ENCODE measurements around the gene NKD1.

NKD1 gene

GRCh38 chr16:50657241-50657640 is 109.0 kb downstream of the NKD1 start:
- DNase-seq, result no peak

GRCh38 chr16:50659806-50660205 is 111.6 kb downstream of the NKD1 start:
- DNase-seq, result no peak

- no peak for DNase-seq
Measured at GRCh38 chr16:50662306-50662940, 114.2 kb downstream of the NKD1 start.

GRCh38 chr16:50664270-50664669 is 116.1 kb downstream of the NKD1 start:
- DNase-seq, result no peak

- peak; percentile 56 for DNase-seq
Measured at GRCh38 chr16:50665128-50665878, 117.1 kb downstream of the NKD1 start.

DNA sequence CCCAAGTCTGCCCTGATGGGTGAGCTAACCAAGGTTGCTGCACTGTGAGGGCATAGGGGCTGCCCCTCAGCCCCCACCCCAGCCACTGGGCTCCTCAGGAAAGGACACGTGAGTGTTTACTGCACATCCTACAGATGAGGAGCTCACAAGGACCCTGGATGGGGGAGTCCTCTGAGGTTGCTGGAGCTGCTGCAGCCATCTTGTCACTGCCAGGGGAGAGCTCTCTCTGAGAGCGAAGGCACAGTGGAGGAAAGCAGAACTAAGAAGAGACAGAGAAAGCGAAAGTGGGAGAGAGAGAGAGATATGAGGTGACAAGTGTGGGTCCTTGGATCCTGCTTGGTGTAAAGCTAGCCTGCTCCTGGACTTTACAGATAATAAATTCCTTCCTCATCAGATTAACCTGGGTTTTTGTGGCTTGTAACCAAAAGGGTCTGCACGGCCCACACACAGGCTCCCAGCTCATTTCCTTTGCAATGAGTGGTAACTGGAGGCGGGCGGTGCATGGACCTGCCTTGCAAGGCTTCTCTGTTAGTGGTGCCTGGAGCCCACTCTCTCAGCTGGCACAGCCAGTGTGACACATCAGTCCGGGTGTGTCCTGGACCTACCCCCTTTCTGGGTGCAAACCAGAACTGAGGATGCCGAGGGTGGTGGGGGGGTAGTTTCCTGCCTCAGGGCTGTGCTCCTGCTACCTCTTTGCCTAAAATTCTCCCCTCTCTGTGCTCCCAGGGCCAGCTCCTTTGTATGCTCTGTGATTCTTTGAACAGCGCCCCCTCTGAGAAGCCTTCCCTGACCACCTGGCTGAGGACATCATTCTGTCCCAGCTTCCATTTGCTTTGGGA is 118.7 kb downstream of the NKD1 start:
- no peak for DNase-seq

DNA sequence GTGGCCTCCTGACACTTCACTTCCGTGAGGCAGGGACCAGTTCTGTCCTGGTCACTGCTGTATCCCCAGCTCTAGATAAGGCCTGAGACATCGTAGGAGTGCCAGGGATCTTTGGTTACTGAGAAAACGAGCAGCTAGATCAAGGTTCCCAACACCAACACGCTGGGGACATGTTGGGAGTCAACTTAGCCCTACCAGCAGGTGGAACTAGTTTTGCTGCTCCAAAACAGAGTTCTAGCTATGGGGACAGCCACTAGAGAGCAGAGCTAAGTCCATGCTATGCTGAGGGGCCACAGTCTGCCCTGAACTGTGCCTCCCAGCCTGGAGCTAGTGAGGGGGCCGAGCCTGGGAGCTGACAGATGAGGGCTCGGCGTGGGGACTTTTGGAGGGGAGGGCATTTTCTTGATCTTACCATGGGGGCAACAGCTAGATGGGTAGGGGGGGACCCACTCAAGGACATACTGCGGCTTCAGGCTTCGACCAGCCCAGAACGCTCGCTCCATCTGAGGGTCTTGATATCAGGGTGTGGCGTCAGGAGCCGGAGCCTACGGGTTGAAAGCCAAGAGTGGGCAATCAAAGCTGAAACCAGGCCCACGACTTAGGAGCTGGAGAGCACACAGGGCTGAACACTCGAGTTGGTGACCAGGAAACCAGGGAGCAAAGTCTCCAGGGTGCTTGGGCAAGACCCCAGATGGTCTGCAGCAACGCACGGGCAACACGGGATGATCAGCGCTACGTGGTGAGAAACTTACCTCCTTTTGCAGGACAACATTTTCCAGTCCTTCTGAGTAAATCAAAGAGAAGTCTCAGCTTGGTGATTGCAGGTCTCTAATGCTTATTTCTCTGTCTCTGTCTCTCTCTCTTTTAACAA is 119.5 kb downstream of the NKD1 start:
- no peak for DNase-seq

DNA sequence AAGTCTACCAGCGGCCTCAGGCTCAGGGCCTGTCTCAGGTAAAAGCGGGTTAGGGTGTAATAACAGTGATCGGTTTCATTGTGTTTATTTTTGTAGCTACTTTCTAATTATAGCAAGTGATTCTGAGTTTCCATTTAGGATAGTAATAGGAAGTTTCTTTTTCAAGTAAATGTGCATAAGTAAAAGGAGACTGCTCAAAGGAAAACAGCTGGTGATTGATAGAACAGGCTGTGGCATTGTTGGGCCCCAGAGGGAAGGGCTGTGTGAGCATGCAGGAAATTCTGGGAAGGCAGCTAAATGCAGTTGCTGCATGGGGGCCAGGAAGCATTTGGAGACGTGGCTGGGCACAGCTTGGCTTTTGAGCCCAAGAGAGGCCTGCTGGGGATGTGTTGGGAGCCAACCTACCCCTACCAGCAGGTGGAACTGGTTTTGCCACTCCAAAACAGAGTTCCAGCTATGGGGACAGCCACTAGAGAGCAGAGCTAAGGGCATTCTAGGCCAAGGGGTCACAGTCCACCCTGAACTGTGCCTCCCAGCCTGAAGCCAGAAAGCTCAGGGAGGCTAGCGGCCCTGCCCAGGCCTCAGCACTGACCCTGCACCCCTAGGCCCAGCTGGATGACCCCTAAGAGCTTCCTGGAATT is 120.3 kb downstream of the NKD1 start:
- no peak for DNase-seq

- no peak for DNase-seq
Measured at GRCh38 chr16:50669741-50670140, 121.5 kb downstream of the NKD1 start.

DNA sequence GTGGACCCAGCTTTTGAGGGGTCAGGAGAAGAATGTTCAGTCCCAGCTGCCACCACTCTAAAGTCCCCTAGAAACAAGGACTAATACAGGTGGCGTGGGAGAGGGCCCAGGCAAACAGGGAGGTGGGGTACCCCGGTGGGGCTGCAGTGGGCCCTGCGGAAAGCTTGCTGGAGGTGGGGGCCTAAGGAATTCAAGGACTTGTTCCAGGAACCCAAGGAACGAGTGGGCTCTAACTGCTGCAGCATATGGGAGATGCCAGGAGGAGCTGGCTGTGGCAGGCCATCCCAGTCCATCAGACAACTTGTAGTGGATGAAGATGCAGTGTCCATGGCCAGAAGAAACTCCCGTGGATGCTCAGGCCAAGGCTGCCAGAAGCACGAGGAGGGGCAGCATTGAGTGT is 122.3 kb downstream of the NKD1 start:
- no peak for DNase-seq

DNA sequence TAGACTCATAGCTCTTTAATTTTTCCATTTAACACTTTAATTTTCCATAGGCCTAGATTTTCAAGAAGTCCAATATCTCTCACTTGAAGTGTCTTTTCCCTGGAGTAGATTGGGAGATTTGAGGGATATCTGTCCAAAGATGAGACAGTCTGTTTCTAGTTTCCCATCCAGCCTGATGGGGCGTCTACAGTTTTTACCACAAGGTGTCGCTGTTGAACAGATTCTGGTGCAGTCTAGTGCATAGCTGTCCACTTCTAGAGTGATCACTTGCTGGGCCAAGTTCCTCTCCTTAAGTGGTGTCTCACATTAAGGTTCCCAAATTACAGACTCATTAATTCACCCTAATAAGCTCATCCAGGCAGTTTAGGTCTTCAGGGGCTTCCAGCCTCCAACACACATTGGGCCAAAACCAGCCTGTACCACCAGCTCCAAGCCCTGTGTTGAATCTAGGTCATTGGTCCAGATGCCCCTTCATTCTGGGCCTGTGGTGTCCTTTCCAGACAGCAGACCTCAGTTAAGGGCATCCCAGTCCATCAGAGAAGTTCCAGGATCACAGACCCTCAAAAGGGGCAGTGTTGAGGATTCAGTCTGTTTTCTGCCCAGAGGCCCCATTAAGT is 123.6 kb downstream of the NKD1 start:
- peak; percentile 49 for DNase-seq

DNA sequence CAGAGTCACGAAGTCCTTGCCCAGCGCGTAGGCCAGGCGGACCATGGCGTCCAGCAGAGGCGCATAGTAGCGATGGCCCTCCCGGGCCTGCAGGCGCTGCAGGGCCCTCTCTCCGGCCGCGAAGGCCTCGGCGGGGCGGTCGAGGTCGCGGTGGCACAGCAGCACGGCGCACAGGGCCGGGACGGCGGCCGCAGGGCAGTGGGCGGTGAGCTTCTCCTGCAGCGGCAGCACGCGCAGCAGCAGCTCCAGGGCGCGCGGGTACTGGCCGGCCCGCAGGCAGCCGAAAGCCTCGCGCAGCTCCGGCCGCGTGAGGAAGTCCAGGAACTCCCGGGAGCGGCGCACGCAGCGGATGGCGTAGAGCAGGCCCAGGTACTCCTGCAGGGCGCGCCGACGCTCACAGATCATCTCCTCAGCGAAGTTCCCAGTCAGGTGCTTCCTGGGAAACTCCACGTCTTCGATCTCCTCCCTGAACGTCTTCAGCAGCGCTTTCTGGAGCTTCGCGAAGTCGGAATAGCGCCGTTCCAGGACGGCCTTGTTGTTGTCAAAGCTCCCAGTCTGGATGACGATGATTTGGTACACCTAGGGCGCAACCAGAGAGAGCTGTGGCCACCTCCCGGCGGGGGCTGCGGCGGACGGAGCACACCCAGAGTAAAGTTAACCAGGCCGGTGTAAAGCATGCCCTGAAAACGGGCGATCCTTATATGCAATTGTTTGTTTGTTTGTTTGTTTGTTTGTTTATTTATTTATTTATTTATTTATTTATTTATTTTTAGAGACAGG is 125.5 kb downstream of the NKD1 start:
- DNase-seq, result no peak

DNA sequence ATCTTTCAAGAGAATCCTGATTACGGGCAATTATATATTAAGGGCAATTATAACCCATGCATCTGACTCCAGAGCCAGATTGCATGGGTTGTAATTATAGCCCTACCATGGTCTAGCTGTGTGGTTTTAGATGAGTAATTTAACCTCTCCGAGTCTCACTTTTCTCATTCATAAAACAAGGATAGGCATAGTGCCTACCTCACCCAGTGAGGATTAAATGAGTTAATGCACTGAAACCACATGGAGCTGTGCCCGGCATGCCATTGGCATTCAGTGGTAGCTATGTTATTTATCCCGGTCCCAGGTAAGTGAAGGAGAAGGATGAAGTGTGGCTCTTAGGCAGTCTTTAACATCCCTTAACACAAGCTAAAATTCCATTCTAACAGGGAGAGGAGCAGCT is 126.6 kb downstream of the NKD1 start:
- no peak for DNase-seq

DNA sequence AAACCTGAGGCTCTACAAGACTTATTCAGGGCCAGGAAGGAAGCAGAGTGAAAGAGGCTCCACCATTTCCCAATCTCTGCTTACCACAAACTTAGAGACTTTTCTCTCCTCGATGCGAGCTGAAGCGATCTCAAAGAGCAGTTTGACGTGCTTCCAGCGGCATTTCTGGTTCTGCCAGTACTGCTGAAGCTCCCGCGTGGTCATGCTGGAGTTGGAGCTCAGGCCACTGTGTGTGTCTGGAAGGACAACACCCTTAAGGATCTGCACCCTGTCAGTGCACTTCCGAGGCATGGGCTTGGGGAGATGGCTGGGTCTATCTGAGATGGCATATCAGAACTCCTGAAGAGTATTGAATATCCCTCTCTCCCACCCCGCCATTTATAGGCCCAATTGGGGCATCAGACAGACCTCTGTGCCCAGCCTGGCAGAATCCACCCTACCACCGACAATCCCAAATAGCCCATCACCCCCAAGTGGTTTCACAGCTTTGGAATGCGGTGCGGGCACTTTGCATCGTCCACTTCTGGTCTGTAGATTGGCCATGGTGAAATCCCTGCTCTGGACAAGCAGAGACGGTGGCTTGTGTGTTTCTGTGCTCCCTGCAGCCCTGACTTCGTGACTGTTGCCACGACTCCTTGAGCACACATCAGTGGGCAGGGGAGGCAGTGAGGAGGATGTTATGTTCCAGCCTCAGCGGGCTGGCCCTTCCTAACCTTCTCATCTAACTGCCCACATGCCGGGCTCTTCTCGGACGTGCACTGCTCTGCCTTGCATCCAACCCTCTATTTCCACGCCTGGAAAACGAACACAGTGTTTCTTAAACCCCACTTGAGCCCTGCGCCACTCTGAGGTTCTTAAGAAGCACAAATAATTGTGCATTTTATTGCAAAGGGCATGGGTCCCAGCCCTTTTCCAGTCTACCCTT is 127.8 kb downstream of the NKD1 start:
- no peak for DNase-seq

DNA sequence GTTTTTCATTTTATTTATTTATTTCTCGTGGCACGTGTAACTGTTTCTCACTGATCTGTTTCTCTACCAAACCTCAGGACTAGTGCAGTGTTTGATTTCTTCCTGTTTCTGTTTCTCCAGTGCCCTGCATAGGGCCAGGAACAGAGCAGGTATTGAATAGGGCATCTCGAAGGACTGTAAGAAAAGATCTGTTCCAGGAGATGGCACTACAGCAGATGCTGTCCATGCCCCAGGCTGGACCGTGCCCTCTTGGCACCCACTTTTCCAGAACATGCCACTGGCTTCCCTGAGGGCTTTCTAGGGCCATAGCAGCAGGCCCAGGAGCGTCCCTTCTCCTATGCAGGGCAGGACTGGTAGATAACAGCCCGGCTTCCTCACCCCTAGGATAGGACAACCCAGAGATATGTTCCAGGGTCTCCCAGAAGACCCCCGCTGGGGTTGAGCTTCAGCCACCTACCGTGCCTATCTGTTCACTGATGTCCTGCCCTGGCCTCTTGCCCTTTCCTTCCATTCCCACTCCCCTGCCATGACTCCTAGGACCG is 128.6 kb downstream of the NKD1 start:
- no peak for DNase-seq

- DNase-seq, result no peak
Measured at GRCh38 chr16:50677351-50677750, 129.2 kb downstream of the NKD1 start.

- DNase-seq, result no peak
Measured at GRCh38 chr16:50678531-50678930, 130.3 kb downstream of the NKD1 start.

DNA sequence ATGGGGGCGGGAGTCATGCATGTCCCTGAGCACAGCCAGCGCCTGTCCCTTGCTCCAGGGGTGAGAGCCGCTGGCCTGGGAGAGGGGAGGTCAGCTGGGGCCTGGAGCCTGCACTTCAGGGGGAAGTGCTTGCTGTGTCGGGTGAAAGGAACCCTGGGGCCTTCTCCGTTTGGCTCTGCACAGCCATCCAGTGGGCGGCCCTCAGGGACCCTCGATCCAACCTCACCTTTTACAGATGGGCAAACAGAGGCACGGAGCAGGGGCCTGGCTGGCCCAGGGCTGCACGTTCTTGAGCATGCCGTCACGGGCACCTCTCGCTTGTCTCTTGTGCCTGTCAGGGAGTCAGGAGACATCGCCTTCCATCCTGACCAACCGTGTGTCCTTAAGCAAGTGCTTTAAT is 131.1 kb downstream of the NKD1 start:
- no peak for DNase-seq
